Endothelial cell of umbilical vein (primary cell): Measurements from ENCODE around the gene PCYOX1L. TPM values are rescaled to one million over a fixed set of nuclear protein-coding genes. Genes with fewer than 3 reads are reported as not detected.

Source experiments
- BruUV-seq: library from RNA; stranded (reverse); fragments of 400-500 nt; replicated peaks from 2 replicates; lab custom pipeline; 2021; lab: Mats Ljungman, UMichigan
- CTCF ChIA-PET: fragments of 300-600, 350-600 bp; sonication (Branson Sonifier 250); formaldehyde crosslinking; loops from one replicate; lab custom pipeline; 2021; ENCODE audit warnings: antibody characterized with exemption, inconsistent platforms; lab: Charles Lee
- POLR2A ChIA-PET: fragments of 300-600, 350-600 bp; sonication (Branson Sonifier 250); formaldehyde crosslinking; loops from one replicate; lab custom pipeline; 2021; ENCODE audit warnings: antibody characterized with exemption, inconsistent platforms; lab: Charles Lee
- DNase-seq: peaks from one replicate; pipeline ENCODE4 v3.0.0-alpha.2; 2011; ENCODE audit warnings: low read depth, low spot score
- FAIRE-seq: peaks from 2 replicates; lab custom pipeline; 2011; peaks lifted over from hg19 to GRCh38; lab: Jason Lieb, UNC
- H2AFZ ChIP-seq: 2 replicates; pipeline ENCODE4 v1.6.0; 2012; ENCODE audit warnings: low read depth, low read length, control low read depth, inconsistent platforms
- H3K27ac ChIP-seq: 2 replicates; pipeline ENCODE4 v1.5.1; 2011; ENCODE audit warnings: low read depth, mild to moderate bottlenecking, control low read depth, low read length, moderate library complexity; ENCODE audit not compliant: insufficient read depth
- H3K27me3 ChIP-seq, 2 experiments: 2 replicates each; pipeline versions ENCODE4 v1.6.0 to v1.6.1; 2011; ENCODE audit warnings: low read length in 2 of 2, mixed read lengths in 1 of 2; ENCODE audit not compliant: control insufficient read depth in 2 of 2, insufficient read depth in 2 of 2
- H3K36me3 ChIP-seq, 2 experiments: 2 replicates in 1 of 2; 3 replicates in 1 of 2; pipeline ENCODE4 v1.5.1; 2011; ENCODE audit warnings: low read length in 2 of 2, mild to moderate bottlenecking in 1 of 2, moderate library complexity in 1 of 2; ENCODE audit not compliant: control insufficient read depth in 2 of 2, insufficient read depth in 2 of 2; ENCODE audit errors: extremely low read depth in 1 of 2
- H3K4me1 ChIP-seq: 3 replicates; pipeline ENCODE4 v1.5.1; 2011; ENCODE audit warnings: mild to moderate bottlenecking, low read length; ENCODE audit not compliant: control insufficient read depth, insufficient read depth; ENCODE audit errors: extremely low read depth
- H3K4me2 ChIP-seq: 2 replicates; pipeline ENCODE4 v1.6.1; 2011; ENCODE audit warnings: low read length, control low read depth, mixed read lengths; ENCODE audit not compliant: insufficient read depth
- H3K4me3 ChIP-seq, 3 experiments: fragments of 200-600 bp in 1 of 3; sonication (generic), shearing (Covaris generic) in 1 of 3; replicated peaks in 1 of 3; 2 replicates each; pipeline ENCODE4 v1.5.1; 2011 to 2016; ENCODE audit warnings: control low read depth in 3 of 3, low read length in 3 of 3, mild to moderate bottlenecking in 2 of 3, inconsistent platforms in 1 of 3, low read depth in 1 of 3, moderate library complexity in 1 of 3; ENCODE audit not compliant: insufficient read depth in 1 of 3
- H3K79me2 ChIP-seq: 2 replicates; pipeline ENCODE4 v1.6.0; 2012; ENCODE audit warnings: low read length, inconsistent platforms; ENCODE audit not compliant: control insufficient read depth, insufficient read depth
- H3K9ac ChIP-seq: replicated peaks from 2 replicates; pipeline ENCODE3; 2011; ENCODE audit warnings: low read length, control low read depth; ENCODE audit not compliant: insufficient read depth; ENCODE audit errors: extremely low read depth
- H3K9me1 ChIP-seq: replicated peaks from 3 replicates; pipeline ENCODE4 v1.6.0; 2011; ENCODE audit warnings: mild to moderate bottlenecking, low read length; ENCODE audit not compliant: control insufficient read depth, insufficient read depth; ENCODE audit errors: extremely low read depth
- H3K9me3 ChIP-seq: replicated peaks from 2 replicates; pipeline ENCODE4 v1.5.1; 2012; ENCODE audit warnings: low read length, inconsistent platforms; ENCODE audit not compliant: control insufficient read depth, insufficient read depth
- H4K20me1 ChIP-seq: replicated peaks from 2 replicates; pipeline ENCODE3; 2011; ENCODE audit warnings: mild to moderate bottlenecking, low read length; ENCODE audit not compliant: control insufficient read depth, insufficient read depth; ENCODE audit errors: extremely low read depth
- EZH2 ChIP-seq: IDR thresholded peaks from 2 replicates; pipeline ENCODE4 v1.6.1; 2012; ENCODE audit warnings: borderline replicate concordance, low read depth, mild to moderate bottlenecking, moderate library complexity, low read length, inconsistent platforms; ENCODE audit not compliant: severe bottlenecking
- JUN ChIP-seq: IDR thresholded peaks from 2 replicates; pipeline ENCODE4 v1.6.1; 2011; ENCODE audit warnings: borderline replicate concordance, low read depth; ENCODE audit not compliant: insufficient read length, insufficient read depth
- MYC ChIP-seq: IDR thresholded peaks from one replicate; pipeline ENCODE4 v1.6.1; 2011; ENCODE audit warnings: mild to moderate bottlenecking, low read depth, low read length
- POLR2A ChIP-seq: IDR thresholded peaks from 2 replicates; pipeline ENCODE4 v1.6.1; 2012; ENCODE audit warnings: low read depth, mild to moderate bottlenecking, control low read depth, low read length
- POLR2AphosphoS5 ChIP-seq: IDR thresholded peaks from 2 replicates; pipeline ENCODE4 v1.6.1; 2012; ENCODE audit warnings: low read depth, mild to moderate bottlenecking, control low read depth, low read length, moderate library complexity; ENCODE audit not compliant: insufficient read depth
- dilution Hi-C: fragments of 300-500 bp; cut with MboI; formaldehyde crosslinking; loops from one replicate; pipeline ENCODE4 v1.15.0; 2019; ENCODE audit warnings: low sequenced_read_pairs; ENCODE audit not compliant: extremely low pct_ligation_motif_present
- intact Hi-C: fragments of 100-400 bp; cut with micrococcal nuclease; formaldehyde crosslinking; loops from one replicate; pipeline ENCODE4 v1.10.0; 2022
- polyA plus RNA-seq, 4 experiments: library from polyadenylated mRNA; depleted of rRNA in 3 of 4; stranded (reverse) in 3 of 4; unstranded in 1 of 4; fragments of >200 nt; gene quantifications; 2 replicates each; pipeline versions ENCODE4 v1.2.1 to v1.2.3, GENCODE V29; 2011 to 2012; ENCODE audit warnings: missing spikeins in 1 of 4
- total RNA-seq: library from RNA; stranded (reverse); gene quantifications from 2 replicates; pipeline ENCODE4 v1.2.3, GENCODE V29; 2021
- TF ChIP-seq, protein P1 (sequence below): IDR thresholded peaks from 2 replicates; pipeline ENCODE4 v1.6.1; 2011; ENCODE audit not compliant: insufficient read depth, insufficient read length
- TF ChIP-seq, protein P2 (sequence below), 2 donors: IDR thresholded peaks; 1 replicate in 1 of 2; 2 replicates in 1 of 2; pipeline ENCODE4 v1.5.1; 2011; ENCODE audit warnings: low read length in 2 of 2, mild to moderate bottlenecking in 2 of 2, moderate library complexity in 2 of 2, control low read depth in 1 of 2, inconsistent platforms in 1 of 2, low read depth in 1 of 2; ENCODE audit not compliant: insufficient read depth in 1 of 2; ENCODE audit errors: extremely low read depth in 1 of 2

Gene PCYOX1L
- total and polyA plus RNA-seq, 2 donors (not counting 3 experiments of a cell fraction or from before 2014, with no cell fraction given), result 23.3 to 28.1 TPM

DNA sequence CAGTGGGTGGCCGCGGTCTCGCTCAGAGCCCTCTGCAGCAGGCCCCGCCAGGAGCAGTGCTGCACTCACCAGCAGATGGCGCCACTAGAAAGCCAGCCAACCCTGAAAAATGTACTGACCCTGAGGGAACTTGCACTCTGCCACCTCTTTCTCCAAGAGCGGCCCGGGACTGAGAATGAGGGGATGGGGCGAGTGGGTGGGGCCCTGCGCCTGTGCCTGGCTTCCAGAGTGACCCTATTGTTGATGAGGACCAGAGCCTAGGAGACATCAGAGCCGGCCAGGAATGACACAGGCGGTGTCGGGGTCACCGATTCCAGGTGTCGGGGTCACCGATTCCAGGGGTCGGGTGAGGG is 24.1 kb downstream of the PCYOX1L start:
- POLR2A ChIA-PET, result no interaction called here
- Histone ChIP-seq H3K4me1 (no peaks in the 10 kb centered on the region), H3K9me1 (no peaks in the 10 kb centered on the region), H2AFZ (no peak overlapping the region), H3K9me3 (no peaks in the 10 kb centered on the region), H3K27ac (no peak overlapping the region), H3K9ac (no peak overlapping the region), H3K4me2 (no peak overlapping the region), H3K27me3 (no peaks in the 10 kb centered on the region), H3K4me3 (no peak overlapping the region), H3K79me2 (no peaks in the 10 kb centered on the region), H3K36me3 (no peaks in the 10 kb centered on the region), H4K20me1 (no peaks in the 10 kb centered on the region)
- no TSS peak for BruUV-seq
- intact Hi-C loops (loop anchor here (1.0 kb wide), 3 partner anchors 49 to 236 kb away; no protein-coding TSS in a partner anchor), dilution Hi-C loops (no loop called here)
- FAIRE-seq (peak; percentile 88), DNase-seq (peak; percentile 60)
- CTCF ChIA-PET, result interaction anchor here (0.6 to 4.5 kb wide), 25 partner anchors 9 to 441 kb away, joined by 3 to 79 read pairs (median 5); no protein-coding TSS in a partner anchor
- TF ChIP-seq, protein P1, sequence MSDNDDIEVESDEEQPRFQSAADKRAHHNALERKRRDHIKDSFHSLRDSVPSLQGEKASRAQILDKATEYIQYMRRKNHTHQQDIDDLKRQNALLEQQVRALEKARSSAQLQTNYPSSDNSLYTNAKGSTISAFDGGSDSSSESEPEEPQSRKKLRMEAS, result no peak
- no peak for TF ChIP-seq MYC
- TF ChIP-seq, protein P2, sequence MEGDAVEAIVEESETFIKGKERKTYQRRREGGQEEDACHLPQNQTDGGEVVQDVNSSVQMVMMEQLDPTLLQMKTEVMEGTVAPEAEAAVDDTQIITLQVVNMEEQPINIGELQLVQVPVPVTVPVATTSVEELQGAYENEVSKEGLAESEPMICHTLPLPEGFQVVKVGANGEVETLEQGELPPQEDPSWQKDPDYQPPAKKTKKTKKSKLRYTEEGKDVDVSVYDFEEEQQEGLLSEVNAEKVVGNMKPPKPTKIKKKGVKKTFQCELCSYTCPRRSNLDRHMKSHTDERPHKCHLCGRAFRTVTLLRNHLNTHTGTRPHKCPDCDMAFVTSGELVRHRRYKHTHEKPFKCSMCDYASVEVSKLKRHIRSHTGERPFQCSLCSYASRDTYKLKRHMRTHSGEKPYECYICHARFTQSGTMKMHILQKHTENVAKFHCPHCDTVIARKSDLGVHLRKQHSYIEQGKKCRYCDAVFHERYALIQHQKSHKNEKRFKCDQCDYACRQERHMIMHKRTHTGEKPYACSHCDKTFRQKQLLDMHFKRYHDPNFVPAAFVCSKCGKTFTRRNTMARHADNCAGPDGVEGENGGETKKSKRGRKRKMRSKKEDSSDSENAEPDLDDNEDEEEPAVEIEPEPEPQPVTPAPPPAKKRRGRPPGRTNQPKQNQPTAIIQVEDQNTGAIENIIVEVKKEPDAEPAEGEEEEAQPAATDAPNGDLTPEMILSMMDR (IDR thresholded peaks at IDR 0.05; ENCODE audit: extremely low read depth in 1 of 2, insufficient read depth in 1 of 2, low read depth in 1 of 2, low read length in 2 of 2), result peak; percentile 86 to 97
- TF ChIP-seq POLR2A, result no peak
- TF ChIP-seq POLR2AphosphoS5, result no peak
- TF ChIP-seq EZH2, result no peak
- no peak for TF ChIP-seq JUN
